HAP-1 (cell line): ENCODE measurements around the gene RPL22.

Experiments
- DNase-seq, 2 experiments: peaks; one replicate each; pipeline ENCODE4 v3.0.0-alpha.2; 2016 to 2020; ENCODE audit warnings: low spot score in 2 of 2
- H3K27me3 ChIP-seq: fragments of 250-450 bp; sonication (Bioruptor Pico); 2 replicates; pipeline ENCODE4 v1.5.1; 2020; ENCODE audit warnings: low read depth, mild to moderate bottlenecking, moderate library complexity
- H3K36me3 ChIP-seq: fragments of 250-450 bp; sonication (Bioruptor Pico); replicated peaks from 2 replicates; pipeline ENCODE4 v1.5.1; 2020; ENCODE audit warnings: mild to moderate bottlenecking
- H3K4me1 ChIP-seq: fragments of 250-450 bp; sonication (Bioruptor Pico); 2 replicates; pipeline ENCODE4 v1.5.1; 2020; ENCODE audit warnings: mild to moderate bottlenecking
- H3K4me3 ChIP-seq: fragments of 250-450 bp; sonication (Bioruptor Pico); 2 replicates; pipeline ENCODE4 v1.5.1; 2020; ENCODE audit warnings: mild to moderate bottlenecking, moderate library complexity
- H3K9me3 ChIP-seq: fragments of 250-450 bp; sonication (Bioruptor Pico); 2 replicates; pipeline ENCODE4 v1.5.1; 2020; ENCODE audit warnings: mild to moderate bottlenecking, moderate library complexity
- in situ Hi-C: fragments of 300-500 bp; cut with MboI; formaldehyde crosslinking; loops from 3 replicates; pipeline ENCODE4 v1.14.3; 2020; ENCODE audit warnings: low sequenced_read_pairs, inconsistent platforms, mixed read lengths

Gene RPL22

GRCh38 chr1:6202256-6202655 lies 2.9 kb upstream of the RPL22 start:
- H3K4me3 ChIP-seq = no peak overlapping the region
- no peaks in the 10 kb centered on the region for H3K27me3 ChIP-seq
- no peak for DNase-seq
- H3K36me3 ChIP-seq = peaks cover 12% of the 10 kb centered on the region
- no peaks in the 10 kb centered on the region for H3K9me3 ChIP-seq
- in situ Hi-C loops = no loop called here
- peaks cover 9% of the 10 kb centered on the region for H3K4me1 ChIP-seq

- in situ Hi-C loops = no loop called here
- DNase-seq = no peak
- H3K9me3 ChIP-seq = no peaks in the 10 kb centered on the region
Measured at GRCh38 chr1:6200188-6200809, 904 bp upstream of the RPL22 start.

GRCh38 chr1:6198646-6199297 lies 623 bp downstream of the RPL22 start:
- Histone ChIP-seq H3K4me1 (peaks cover 6% of the 10 kb centered on the region; the same call in 1 of the 2 replicates), H3K9me3 (no peaks in the 10 kb centered on the region), H3K27me3 (no peaks in the 10 kb centered on the region), H3K4me3 (peak overlapping the region; percentile 94), H3K36me3 (peaks cover 46% of the 10 kb centered on the region)
- DNase-seq = peak in 1 of 2 experiments; percentile 36
- in situ Hi-C loops = no loop called here

More at GRCh38 chr1:6200188-6200809, 904 bp upstream of the RPL22 start:
- H3K36me3 ChIP-seq = peaks cover 32% of the 10 kb centered on the region
- H3K4me3 ChIP-seq = peak overlapping the region; percentile 94
- H3K4me1 ChIP-seq = peaks cover 9% of the 10 kb centered on the region
- H3K27me3 ChIP-seq = no peaks in the 10 kb centered on the region

GRCh38 chr1:6197746-6198427 lies 1.5 kb downstream of the RPL22 start:
- H3K9me3 ChIP-seq = no peaks in the 10 kb centered on the region
- H3K27me3 ChIP-seq = no peaks in the 10 kb centered on the region
- peaks cover 6% of the 10 kb centered on the region; the same call in 1 of the 2 replicates for H3K4me1 ChIP-seq
- H3K36me3 ChIP-seq = peaks cover 55% of the 10 kb centered on the region
- H3K4me3 ChIP-seq = peak overlapping the region; percentile 94
- no peak for DNase-seq
- in situ Hi-C loops = no loop called here

- Histone ChIP-seq H3K27me3 (no peaks in the 10 kb centered on the region), H3K36me3 (peaks cover 93% of the 10 kb centered on the region), H3K4me1 (no peaks in the 10 kb centered on the region), H3K4me3 (no peak overlapping the region), H3K9me3 (no peaks in the 10 kb centered on the region)
- DNase-seq = no peak
- in situ Hi-C loops = no loop called here
Measured at GRCh38 chr1:6191968-6192367, 7.4 kb downstream of the RPL22 start.

GRCh38 chr1:6188466-6188865 lies 10.9 kb downstream of the RPL22 start:
- H3K36me3 ChIP-seq = peaks cover 82% of the 10 kb centered on the region
- in situ Hi-C loops = no loop called here
- DNase-seq = no peak
- no peaks in the 10 kb centered on the region for H3K27me3 ChIP-seq
- peaks cover 6% of the 10 kb centered on the region; the same call in 1 of the 2 replicates for H3K4me1 ChIP-seq
- no peak overlapping the region for H3K4me3 ChIP-seq
- H3K9me3 ChIP-seq = no peaks in the 10 kb centered on the region

- in situ Hi-C loops = no loop called here
- Histone ChIP-seq H3K9me3 (no peaks in the 10 kb centered on the region), H3K4me3 (no peak overlapping the region), H3K4me1 (peaks cover 6% of the 10 kb centered on the region; the same call in 1 of the 2 replicates), H3K36me3 (peaks cover 59% of the 10 kb centered on the region), H3K27me3 (peaks cover 13% of the 10 kb centered on the region)
- peak; percentile 5 to 61 for DNase-seq
Measured at GRCh38 chr1:6185635-6186382, 13.6 kb downstream of the RPL22 start.

GRCh38 chr1:6185151-6185550 lies 14.2 kb downstream of the RPL22 start:
- in situ Hi-C loops = no loop called here
- peak in 1 of 2 experiments; percentile 5 for DNase-seq
- Histone ChIP-seq H3K9me3 (no peaks in the 10 kb centered on the region), H3K27me3 (peaks cover 17% of the 10 kb centered on the region), H3K4me3 (no peak overlapping the region), H3K4me1 (peaks cover 6% of the 10 kb centered on the region; the same call in 1 of the 2 replicates), H3K36me3 (peaks cover 52% of the 10 kb centered on the region)

- no peaks in the 10 kb centered on the region for H3K9me3 ChIP-seq
- no peak for DNase-seq
- H3K36me3 ChIP-seq = peaks cover 43% of the 10 kb centered on the region
- peaks cover 6% of the 10 kb centered on the region; the same call in 1 of the 2 replicates for H3K4me1 ChIP-seq
- in situ Hi-C loops = no loop called here
- no peak overlapping the region for H3K4me3 ChIP-seq
- peaks cover 17% of the 10 kb centered on the region for H3K27me3 ChIP-seq
Measured at GRCh38 chr1:6184083-6184783, 15.2 kb downstream of the RPL22 start.

- H3K27me3 ChIP-seq = peaks cover 24% of the 10 kb centered on the region
- H3K9me3 ChIP-seq = no peaks in the 10 kb centered on the region
- DNase-seq = peak in 1 of 2 experiments; percentile 10
- peaks cover 6% of the 10 kb centered on the region; the same call in 1 of the 2 replicates for H3K4me1 ChIP-seq
- no peak overlapping the region for H3K4me3 ChIP-seq
- H3K36me3 ChIP-seq = peaks cover 36% of the 10 kb centered on the region
- in situ Hi-C loops = no loop called here
Measured at GRCh38 chr1:6183520-6183989, 15.8 kb downstream of the RPL22 start.

- peaks cover 45% of the 10 kb centered on the region for H3K27me3 ChIP-seq
- H3K9me3 ChIP-seq = no peaks in the 10 kb centered on the region
- no peak overlapping the region for H3K4me3 ChIP-seq
- peaks cover 6% of the 10 kb centered on the region; the same call in 1 of the 2 replicates for H3K4me1 ChIP-seq
- H3K36me3 ChIP-seq = peaks cover 18% of the 10 kb centered on the region
- no peak for DNase-seq
- in situ Hi-C loops = no loop called here
Measured at GRCh38 chr1:6181347-6181770, 18.0 kb downstream of the RPL22 start.

GRCh38 chr1:6180707-6181311 lies 18.6 kb downstream of the RPL22 start:
- peaks cover 6% of the 10 kb centered on the region; the same call in 1 of the 2 replicates for H3K4me1 ChIP-seq
- in situ Hi-C loops = no loop called here
- no peak overlapping the region for H3K4me3 ChIP-seq
- H3K36me3 ChIP-seq = peaks cover 14% of the 10 kb centered on the region
- no peaks in the 10 kb centered on the region for H3K9me3 ChIP-seq
- peaks cover 45% of the 10 kb centered on the region for H3K27me3 ChIP-seq
- peak in 1 of 2 experiments; percentile 30 for DNase-seq
